ENCODE results near the gene FAM83G. TPM values are rescaled to one million over a fixed set of nuclear protein-coding genes. Genes with fewer than 3 reads are reported as not detected.

Gene FAM83G
- total RNA-seq, 2 donors from 2014 or later = 24.2 to 27.0 TPM

- no peak overlapping the region for H3K4me3 ChIP-seq (ENCODE audit: low read length)
- no peak overlapping the region for H3K27ac Mint-ChIP-seq
- H3K9ac ChIP-seq (ENCODE audit: extremely low read depth, low read length, poor library complexity, severe bottlenecking) = no peak overlapping the region
- H3K4me3 Mint-ChIP-seq = no peak overlapping the region
- H3K27me3 ChIP-seq (ENCODE audit: control insufficient read depth, insufficient read depth, low read length, poor library complexity, severe bottlenecking) = no peaks in the 10 kb centered on the region
- H3K4me1 ChIP-seq (ENCODE audit: control insufficient read depth, insufficient read depth, low read length) = peaks cover 3% of the 10 kb centered on the region
- H3K27ac ChIP-seq (ENCODE audit: low read depth, low read length) = no peak overlapping the region
- H3K9me3 ChIP-seq (ENCODE audit: control insufficient read depth, low read length) = no peaks in the 10 kb centered on the region
- peaks cover 4% of the 10 kb centered on the region for H3K4me1 Mint-ChIP-seq
- TF ChIP-seq, protein P1, sequence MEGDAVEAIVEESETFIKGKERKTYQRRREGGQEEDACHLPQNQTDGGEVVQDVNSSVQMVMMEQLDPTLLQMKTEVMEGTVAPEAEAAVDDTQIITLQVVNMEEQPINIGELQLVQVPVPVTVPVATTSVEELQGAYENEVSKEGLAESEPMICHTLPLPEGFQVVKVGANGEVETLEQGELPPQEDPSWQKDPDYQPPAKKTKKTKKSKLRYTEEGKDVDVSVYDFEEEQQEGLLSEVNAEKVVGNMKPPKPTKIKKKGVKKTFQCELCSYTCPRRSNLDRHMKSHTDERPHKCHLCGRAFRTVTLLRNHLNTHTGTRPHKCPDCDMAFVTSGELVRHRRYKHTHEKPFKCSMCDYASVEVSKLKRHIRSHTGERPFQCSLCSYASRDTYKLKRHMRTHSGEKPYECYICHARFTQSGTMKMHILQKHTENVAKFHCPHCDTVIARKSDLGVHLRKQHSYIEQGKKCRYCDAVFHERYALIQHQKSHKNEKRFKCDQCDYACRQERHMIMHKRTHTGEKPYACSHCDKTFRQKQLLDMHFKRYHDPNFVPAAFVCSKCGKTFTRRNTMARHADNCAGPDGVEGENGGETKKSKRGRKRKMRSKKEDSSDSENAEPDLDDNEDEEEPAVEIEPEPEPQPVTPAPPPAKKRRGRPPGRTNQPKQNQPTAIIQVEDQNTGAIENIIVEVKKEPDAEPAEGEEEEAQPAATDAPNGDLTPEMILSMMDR (conservative IDR thresholded peaks at IDR 0.05) = peak; percentile 42
- H3K27me3 Mint-ChIP-seq (ENCODE audit: insufficient read depth) = no peaks in the 10 kb centered on the region
- no peak for DNase-seq
- H3K36me3 Mint-ChIP-seq (ENCODE audit: low read depth) = peaks cover 27% of the 10 kb centered on the region
- WGBS, 2 experiments (ENCODE audit: insufficient coverage in 1 of 2, insufficient read length in 1 of 2) = 91% methylated on average over 16 to 27 of the region's 28 CpGs
- no peaks in the 10 kb centered on the region for H3K9me3 Mint-ChIP-seq
- H3K36me3 ChIP-seq (ENCODE audit: control insufficient read depth, insufficient read depth, low read length) = peaks cover 4% of the 10 kb centered on the region
These were observed 33.7 kb downstream of the FAM83G start for GRCh38 chr17:18970582-18971480.

GRCh38 chr17:18968945-18969887 lies 35.3 kb downstream of the FAM83G start:
- Histone ChIP-seq H3K4me1 (ENCODE audit: control insufficient read depth, insufficient read depth, low read length) (peaks cover 3% of the 10 kb centered on the region), H3K36me3 (ENCODE audit: control insufficient read depth, insufficient read depth, low read length) (no peaks in the 10 kb centered on the region), H3K27ac (ENCODE audit: low read depth, low read length) (no peak overlapping the region), H3K9me3 (ENCODE audit: control insufficient read depth, low read length) (no peaks in the 10 kb centered on the region), H3K27me3 (ENCODE audit: control insufficient read depth, insufficient read depth, low read length, poor library complexity, severe bottlenecking) (no peaks in the 10 kb centered on the region), H3K9ac (ENCODE audit: extremely low read depth, low read length, poor library complexity, severe bottlenecking) (no peak overlapping the region), H3K4me3 (ENCODE audit: low read length) (no peak overlapping the region)
- Mint-ChIP-seq H3K9me3 (no peaks in the 10 kb centered on the region), H3K36me3 (ENCODE audit: low read depth) (peaks cover 17% of the 10 kb centered on the region), H3K4me3 (no peak overlapping the region), H3K4me1 (peaks cover 4% of the 10 kb centered on the region), H3K27me3 (ENCODE audit: insufficient read depth) (no peaks in the 10 kb centered on the region), H3K27ac (peak overlapping the region; percentile 61)
- WGBS, 2 experiments (ENCODE audit: insufficient coverage in 1 of 2, insufficient read length in 1 of 2) = 89 to 94% methylated on average over 18 to 23 of the region's 23 CpGs
- TF ChIP-seq, protein P1 (conservative IDR thresholded peaks at IDR 0.05) = no peak
- no peak for DNase-seq

- H3K27me3 ChIP-seq (ENCODE audit: control insufficient read depth, insufficient read depth, low read length, poor library complexity, severe bottlenecking) = no peaks in the 10 kb centered on the region
- H3K27ac Mint-ChIP-seq = no peak overlapping the region
These were observed 36.2 kb downstream of the FAM83G start for GRCh38 chr17:18968345-18968744.

More at GRCh38 chr17:18968345-18968744, 36.2 kb downstream of the FAM83G start:
- Histone ChIP-seq H3K27ac (ENCODE audit: low read depth, low read length) (no peak overlapping the region), H3K4me1 (ENCODE audit: control insufficient read depth, insufficient read depth, low read length) (peaks cover 3% of the 10 kb centered on the region), H3K36me3 (ENCODE audit: control insufficient read depth, insufficient read depth, low read length) (no peaks in the 10 kb centered on the region), H3K9ac (ENCODE audit: extremely low read depth, low read length, poor library complexity, severe bottlenecking) (no peak overlapping the region), H3K9me3 (ENCODE audit: control insufficient read depth, low read length) (no peaks in the 10 kb centered on the region), H3K4me3 (ENCODE audit: low read length) (no peak overlapping the region)
- WGBS, 2 experiments (ENCODE audit: insufficient coverage in 1 of 2, insufficient read length in 1 of 2) = 88 to 89% methylated on average over 3 to 4 of the region's 4 CpGs
- Mint-ChIP-seq H3K36me3 (ENCODE audit: low read depth) (peaks cover 16% of the 10 kb centered on the region), H3K9me3 (no peaks in the 10 kb centered on the region), H3K4me3 (no peak overlapping the region), H3K4me1 (peaks cover 4% of the 10 kb centered on the region), H3K27me3 (ENCODE audit: insufficient read depth) (no peaks in the 10 kb centered on the region)
- TF ChIP-seq, protein P1 (conservative IDR thresholded peaks at IDR 0.05) = no peak
- DNase-seq = peak; percentile 64
